ENCODE measurements around the gene TCAP.

DNA sequence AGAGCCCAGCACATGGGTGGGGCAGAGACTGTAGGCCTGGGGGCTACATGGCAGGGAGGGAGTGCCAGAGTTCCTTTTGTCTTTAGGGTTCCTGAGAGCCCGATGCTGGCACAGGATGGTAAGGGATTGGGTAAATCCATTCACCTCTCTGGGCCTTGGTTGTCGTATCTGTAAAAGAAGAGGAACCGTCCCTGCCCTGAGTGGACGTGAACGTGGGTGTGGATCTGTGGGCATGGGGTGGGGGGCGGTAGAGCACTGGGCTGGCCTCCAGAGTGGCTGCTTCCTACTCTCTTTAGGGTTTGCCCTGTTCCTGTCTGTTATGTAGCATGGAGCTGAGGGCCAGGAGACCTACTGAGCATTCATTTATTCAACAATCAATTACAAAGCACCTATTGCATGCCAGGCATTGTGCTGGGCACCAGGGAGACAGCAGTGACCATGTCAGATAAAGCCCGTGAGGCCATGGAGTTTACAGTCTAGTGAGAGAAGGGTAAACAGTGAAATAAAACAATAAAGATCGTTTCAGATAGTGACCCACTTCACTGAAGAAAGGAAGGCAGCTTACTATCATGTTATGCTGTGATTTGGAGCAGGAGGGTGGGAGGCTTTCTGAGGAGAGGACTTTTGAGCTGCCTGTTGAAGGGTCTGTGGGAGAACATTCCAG, 13.1 kb upstream of the TCAP start:
- no peak for TF ChIP-seq CTCF (IDR thresholded peaks at IDR 0.05)
- no peak for TF ChIP-seq POLR2A (IDR thresholded peaks at IDR 0.05)
- no peak for TF ChIP-seq EP300 (IDR thresholded peaks at IDR 0.05)
